Vagina (tissue), 2 donors: ENCODE data around the gene RECK.

Experiments used
- POLR2A ChIP-seq, 2 donors: fragments of 450-650 bp; IDR thresholded peaks; one replicate each; pipeline ENCODE4 v1.6.1; 2017; ENCODE audit warnings: antibody characterized with exemption in 2 of 2, mild to moderate bottlenecking in 2 of 2, moderate library complexity in 2 of 2
- TF ChIP-seq, protein P1 (sequence below), 3 experiments: fragments of 450-650 bp in 2 of 3; fragments of 200-600 bp in 1 of 3; sonication (generic) in 1 of 3; IDR thresholded peaks; one replicate each; pipeline ENCODE4 v1.5.1; 2017 to 2019; ENCODE audit warnings: antibody characterized with exemption in 3 of 3, mild to moderate bottlenecking in 2 of 3, moderate library complexity in 2 of 3

DNA sequence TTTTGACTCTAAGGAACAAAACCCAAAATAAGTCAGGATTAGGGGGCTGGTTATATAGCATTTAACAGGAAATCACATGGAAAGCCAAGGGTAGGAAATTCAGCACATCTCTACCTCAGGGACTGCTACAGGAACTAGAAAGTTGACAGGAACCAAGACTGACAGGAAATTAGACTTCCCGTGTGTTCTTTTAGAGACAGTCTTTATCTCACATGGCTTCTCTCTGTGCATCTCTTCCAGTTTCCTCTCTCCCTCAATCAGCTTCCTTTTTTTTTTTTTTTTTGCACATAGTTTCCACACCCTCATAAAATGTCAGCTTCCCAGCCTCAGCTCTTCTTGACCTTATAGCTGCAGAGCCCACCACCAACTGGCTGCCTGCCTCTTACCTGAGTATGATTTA is 4.8 kb downstream of the RECK start:
- TF ChIP-seq, protein P1, sequence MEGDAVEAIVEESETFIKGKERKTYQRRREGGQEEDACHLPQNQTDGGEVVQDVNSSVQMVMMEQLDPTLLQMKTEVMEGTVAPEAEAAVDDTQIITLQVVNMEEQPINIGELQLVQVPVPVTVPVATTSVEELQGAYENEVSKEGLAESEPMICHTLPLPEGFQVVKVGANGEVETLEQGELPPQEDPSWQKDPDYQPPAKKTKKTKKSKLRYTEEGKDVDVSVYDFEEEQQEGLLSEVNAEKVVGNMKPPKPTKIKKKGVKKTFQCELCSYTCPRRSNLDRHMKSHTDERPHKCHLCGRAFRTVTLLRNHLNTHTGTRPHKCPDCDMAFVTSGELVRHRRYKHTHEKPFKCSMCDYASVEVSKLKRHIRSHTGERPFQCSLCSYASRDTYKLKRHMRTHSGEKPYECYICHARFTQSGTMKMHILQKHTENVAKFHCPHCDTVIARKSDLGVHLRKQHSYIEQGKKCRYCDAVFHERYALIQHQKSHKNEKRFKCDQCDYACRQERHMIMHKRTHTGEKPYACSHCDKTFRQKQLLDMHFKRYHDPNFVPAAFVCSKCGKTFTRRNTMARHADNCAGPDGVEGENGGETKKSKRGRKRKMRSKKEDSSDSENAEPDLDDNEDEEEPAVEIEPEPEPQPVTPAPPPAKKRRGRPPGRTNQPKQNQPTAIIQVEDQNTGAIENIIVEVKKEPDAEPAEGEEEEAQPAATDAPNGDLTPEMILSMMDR (IDR thresholded peaks at IDR 0.05), result no peak
- TF ChIP-seq POLR2A (IDR thresholded peaks at IDR 0.05), result no peak
